LHCN-M2 (cell line): ENCODE results near the gene MBNL2. TPM values are rescaled to one million over a fixed set of nuclear protein-coding genes. Genes with fewer than 3 reads are reported as not detected.

Source experiments
- DNase-seq: peaks from one replicate; pipeline ENCODE4 v3.0.0-alpha.2; 2012; ENCODE audit warnings: low read depth
- total RNA-seq: library from RNA; depleted of rRNA; stranded (reverse); fragments of >200 nt; gene quantifications from 2 replicates; pipeline ENCODE4 v1.2.3, GENCODE V29; 2014

Gene MBNL2
- total RNA-seq, 1 experiment from 2014 or later: 24.4 TPM

GRCh38 chr13:97372936-97373335, 150.8 kb downstream of the MBNL2 start:
- DNase-seq: no peak

GRCh38 chr13:97373787-97374186, 151.7 kb downstream of the MBNL2 start:
- DNase-seq: no peak

GRCh38 chr13:97376981-97377380, 154.8 kb downstream of the MBNL2 start:
- DNase-seq: no peak

- no peak for DNase-seq
These were observed 157.3 kb downstream of the MBNL2 start for GRCh38 chr13:97379386-97379785.

- DNase-seq: no peak
These were observed 158.6 kb downstream of the MBNL2 start for GRCh38 chr13:97380696-97381095.

- no peak for DNase-seq
These were observed 159.1 kb downstream of the MBNL2 start for GRCh38 chr13:97381189-97381588.

GRCh38 chr13:97382276-97382675, 160.1 kb downstream of the MBNL2 start:
- no peak for DNase-seq

GRCh38 chr13:97384371-97384770, 162.2 kb downstream of the MBNL2 start:
- DNase-seq: no peak

GRCh38 chr13:97385146-97385545, 163.0 kb downstream of the MBNL2 start:
- no peak for DNase-seq

- DNase-seq: peak; percentile 41
These were observed 163.7 kb downstream of the MBNL2 start for GRCh38 chr13:97385854-97386253.

- DNase-seq: no peak
These were observed 164.8 kb downstream of the MBNL2 start for GRCh38 chr13:97386801-97387484.

GRCh38 chr13:97387485-97387839, 165.3 kb downstream of the MBNL2 start:
- no peak for DNase-seq

GRCh38 chr13:97387890-97388289, 165.8 kb downstream of the MBNL2 start:
- no peak for DNase-seq

- DNase-seq: no peak
These were observed 166.2 kb downstream of the MBNL2 start for GRCh38 chr13:97388373-97388772.

- no peak for DNase-seq
These were observed 168.9 kb downstream of the MBNL2 start for GRCh38 chr13:97390941-97391600.

GRCh38 chr13:97392020-97392419, 169.9 kb downstream of the MBNL2 start:
- no peak for DNase-seq

GRCh38 chr13:97394542-97394941, 172.4 kb downstream of the MBNL2 start:
- DNase-seq: no peak

- peak; percentile 58 for DNase-seq
These were observed 173.5 kb downstream of the MBNL2 start for GRCh38 chr13:97395447-97396136.

- DNase-seq: no peak
These were observed 175.1 kb downstream of the MBNL2 start for GRCh38 chr13:97397267-97397666.

GRCh38 chr13:97401421-97401820, 179.3 kb downstream of the MBNL2 start:
- DNase-seq: no peak

- DNase-seq: no peak
These were observed 182.0 kb downstream of the MBNL2 start for GRCh38 chr13:97403893-97404750.

GRCh38 chr13:97407540-97407939, 185.4 kb downstream of the MBNL2 start:
- no peak for DNase-seq
